T-helper 1 cell treated with Interleukin-12 subunit alpha and Interleukin-12 subunit beta and Interleukin-4 antibody, amounts not matched to agents 30 μg/mL and 1 μg/mL, for 36 hours (primary cell): Measurements from ENCODE around the gene MIER2.

ENCODE experiments used
- H3K27ac Mint-ChIP-seq: one replicate; pipeline ENCODE4 v1.8.0; 2021; ENCODE audit warnings: mild to moderate bottlenecking, mixed read lengths
- H3K27me3 Mint-ChIP-seq: one replicate; pipeline ENCODE4 v1.8.0; 2021; ENCODE audit warnings: low read depth, mixed read lengths
- H3K36me3 Mint-ChIP-seq: one replicate; pipeline ENCODE4 v1.8.0; 2021; ENCODE audit warnings: low read depth, mixed read lengths
- H3K4me1 Mint-ChIP-seq: one replicate; pipeline ENCODE4 v1.8.0; 2021; ENCODE audit warnings: low read depth, mixed read lengths
- H3K4me3 Mint-ChIP-seq: one replicate; pipeline ENCODE4 v1.8.0; 2021; ENCODE audit warnings: mild to moderate bottlenecking, moderate library complexity, mixed read lengths
- H3K9me3 Mint-ChIP-seq: one replicate; pipeline ENCODE4 v1.8.0; 2021; ENCODE audit warnings: mixed read lengths

MIER2 gene

DNA sequence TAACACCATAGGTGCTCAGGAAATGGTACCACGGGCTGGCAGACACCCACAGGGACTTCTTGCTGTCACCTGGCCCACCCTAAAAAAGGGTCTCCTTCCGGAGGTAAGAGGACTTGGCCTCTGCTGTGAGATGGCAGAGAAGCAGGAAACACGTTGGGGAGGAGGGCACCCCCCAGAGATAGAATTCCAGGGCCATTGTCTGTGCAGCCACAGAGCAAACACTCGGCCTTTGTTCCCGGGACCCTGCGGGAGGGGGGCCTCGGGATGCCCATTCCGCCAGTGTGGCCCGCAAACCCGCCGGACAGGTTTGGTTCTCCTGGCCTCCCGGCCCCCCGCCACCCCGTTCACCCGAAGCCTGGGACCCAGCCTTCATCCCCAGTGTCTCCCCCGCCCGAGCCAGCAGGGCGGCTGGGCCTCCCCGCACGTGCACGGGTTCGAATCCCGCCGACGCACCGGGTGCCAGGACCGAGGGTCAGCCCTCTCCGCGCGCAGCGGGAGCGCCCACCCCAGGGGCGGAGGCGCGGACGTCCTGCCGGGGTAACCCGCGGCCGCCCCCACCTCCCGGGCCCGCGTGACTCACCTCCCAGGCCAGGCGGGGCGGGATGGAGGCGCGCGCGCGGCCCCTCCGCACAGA, 54.1 kb downstream of the MIER2 start:
- H3K27ac Mint-ChIP-seq = no peak overlapping the region
- H3K4me1 Mint-ChIP-seq = no peaks in the 10 kb centered on the region
- peaks cover 49% of the 10 kb centered on the region for H3K27me3 Mint-ChIP-seq
- H3K4me3 Mint-ChIP-seq = no peak overlapping the region
- no peaks in the 10 kb centered on the region for H3K36me3 Mint-ChIP-seq
- H3K9me3 Mint-ChIP-seq = no peaks in the 10 kb centered on the region

DNA sequence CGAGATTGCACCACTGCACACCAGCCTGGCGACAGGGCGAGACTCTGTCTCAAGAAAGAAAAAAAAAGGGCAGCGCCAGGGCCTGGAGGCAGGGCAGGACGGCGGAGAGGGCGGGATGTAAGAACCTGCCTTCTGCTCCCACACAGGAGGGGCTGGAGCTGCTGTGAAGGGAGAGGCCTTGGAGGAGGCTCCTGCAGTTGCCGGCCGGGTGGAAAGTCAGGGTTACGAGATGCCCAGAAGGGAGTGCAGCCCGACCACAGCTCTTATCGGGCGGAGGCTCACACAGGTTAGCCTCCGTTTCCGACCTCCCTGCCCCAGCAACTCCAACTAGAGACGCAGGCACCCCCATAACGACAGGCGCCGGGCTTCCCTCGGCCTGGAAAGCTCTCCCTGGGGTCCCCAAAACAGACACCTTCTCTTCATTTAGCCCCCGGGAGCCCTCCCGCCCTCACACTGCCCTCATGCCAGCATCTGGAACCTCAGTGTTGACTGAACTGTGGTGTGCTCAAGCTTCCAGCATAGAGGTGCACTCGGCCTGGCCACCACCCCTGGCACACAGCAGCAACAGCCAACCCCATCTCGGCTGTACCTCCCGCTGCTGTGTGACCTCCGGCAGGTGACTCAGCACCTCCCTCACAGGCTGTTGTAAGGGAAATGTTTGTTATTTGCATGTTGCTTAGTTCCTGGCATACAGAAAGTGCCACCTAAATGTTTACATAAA, 54.8 kb downstream of the MIER2 start:
- Mint-ChIP-seq H3K27ac (no peak overlapping the region), H3K36me3 (no peaks in the 10 kb centered on the region), H3K4me1 (no peaks in the 10 kb centered on the region), H3K9me3 (no peaks in the 10 kb centered on the region), H3K27me3 (peaks cover 45% of the 10 kb centered on the region), H3K4me3 (no peak overlapping the region)

DNA sequence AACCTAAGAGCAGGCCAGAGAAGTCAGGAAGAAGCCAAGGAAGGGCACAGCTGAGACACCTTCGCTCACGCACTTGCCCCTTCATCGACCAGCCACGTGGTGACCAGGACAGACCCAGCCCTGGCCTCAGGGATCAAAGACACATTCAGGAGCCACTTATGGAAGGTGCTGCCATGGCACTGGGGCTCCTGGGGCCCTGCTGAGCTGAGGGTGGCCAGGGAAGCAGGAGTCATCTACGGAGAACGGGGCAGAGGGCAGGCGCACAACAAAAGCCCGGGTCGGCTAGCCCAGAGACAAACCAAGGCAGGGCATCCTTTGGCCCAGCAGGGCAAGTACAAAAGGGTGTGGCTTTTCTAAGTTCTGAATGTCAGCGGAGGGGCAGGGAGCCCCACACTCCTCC, 55.7 kb downstream of the MIER2 start:
- Mint-ChIP-seq H3K36me3 (no peaks in the 10 kb centered on the region), H3K4me1 (no peaks in the 10 kb centered on the region), H3K9me3 (no peaks in the 10 kb centered on the region), H3K27me3 (peaks cover 36% of the 10 kb centered on the region), H3K4me3 (no peak overlapping the region), H3K27ac (no peak overlapping the region)

DNA sequence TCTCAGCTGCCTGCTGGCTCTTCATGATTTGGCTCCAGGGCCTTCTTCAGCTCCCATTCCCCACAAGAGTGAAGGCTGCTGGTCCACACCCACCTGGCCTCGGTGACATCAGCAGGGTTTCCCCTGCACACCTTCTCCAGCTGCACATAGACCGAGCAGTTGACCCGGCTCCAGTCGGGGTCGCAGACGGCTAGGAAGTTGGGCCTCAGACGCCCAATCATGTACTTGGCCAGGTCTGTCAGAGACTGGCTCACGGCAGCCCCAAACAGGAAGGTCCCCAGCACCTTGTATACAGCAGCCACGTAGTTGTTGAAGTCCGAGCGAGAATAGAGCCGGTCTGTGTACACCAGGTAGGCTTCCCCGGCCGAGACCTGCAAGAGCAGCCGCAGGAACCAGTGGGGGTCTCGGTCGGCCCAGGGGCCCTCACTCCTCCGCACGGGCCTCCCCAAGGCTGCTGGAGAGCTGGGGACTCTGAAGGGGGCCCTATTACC, 57.2 kb downstream of the MIER2 start:
- Mint-ChIP-seq H3K4me3 (no peak overlapping the region), H3K4me1 (no peaks in the 10 kb centered on the region), H3K36me3 (no peaks in the 10 kb centered on the region), H3K27me3 (peaks cover 21% of the 10 kb centered on the region), H3K9me3 (no peaks in the 10 kb centered on the region), H3K27ac (no peak overlapping the region)

DNA sequence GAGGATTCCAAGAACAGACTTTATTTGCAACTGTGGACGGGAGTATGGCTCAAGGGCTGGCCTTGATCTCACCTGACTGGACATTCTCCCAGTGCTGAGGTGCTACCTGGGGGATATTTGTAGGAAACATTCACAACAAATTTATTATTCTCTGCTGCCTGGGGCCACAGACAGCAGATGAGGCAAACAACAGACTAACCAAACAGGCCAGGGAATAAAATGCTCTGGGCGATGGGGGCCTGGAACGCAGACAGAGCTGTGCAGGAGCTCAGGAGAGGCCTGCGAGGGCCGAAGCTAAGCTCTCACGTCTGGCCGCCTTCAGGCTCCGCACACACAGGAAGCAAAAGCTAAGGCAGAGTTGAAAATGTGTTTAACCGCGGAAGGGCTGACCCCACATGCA, 61.2 kb downstream of the MIER2 start:
- Mint-ChIP-seq H3K4me1 (no peaks in the 10 kb centered on the region), H3K4me3 (no peak overlapping the region), H3K9me3 (no peaks in the 10 kb centered on the region), H3K36me3 (no peaks in the 10 kb centered on the region), H3K27ac (no peak overlapping the region), H3K27me3 (peaks cover 3% of the 10 kb centered on the region)

GRCh38 chr19:282501-282900, 62.1 kb downstream of the MIER2 start:
- no peaks in the 10 kb centered on the region for H3K9me3 Mint-ChIP-seq
- H3K4me1 Mint-ChIP-seq = no peaks in the 10 kb centered on the region
- H3K27me3 Mint-ChIP-seq = peaks cover 2% of the 10 kb centered on the region
- H3K36me3 Mint-ChIP-seq = no peaks in the 10 kb centered on the region
- H3K27ac Mint-ChIP-seq = no peak overlapping the region
- no peak overlapping the region for H3K4me3 Mint-ChIP-seq

DNA sequence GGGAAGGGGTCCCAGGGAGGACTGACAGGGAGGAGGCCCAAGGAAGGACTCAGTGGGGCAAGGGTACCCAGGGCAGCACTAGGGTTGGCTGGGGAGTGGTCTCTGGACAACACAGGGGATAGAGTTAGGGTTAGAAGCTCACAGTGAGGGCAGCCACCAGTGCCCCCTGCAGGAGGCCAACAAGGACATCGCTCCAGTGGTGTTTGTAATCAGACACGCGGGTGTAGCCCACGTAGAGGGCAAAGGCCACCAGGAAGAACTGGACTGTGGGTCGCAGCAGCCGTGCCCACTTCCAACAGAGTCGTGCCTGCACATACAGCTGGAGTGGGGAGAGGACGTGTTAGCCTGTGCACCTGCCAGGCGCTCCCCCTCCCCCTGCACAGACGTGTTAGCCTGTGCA, 62.6 kb downstream of the MIER2 start:
- Mint-ChIP-seq H3K4me3 (no peak overlapping the region), H3K4me1 (no peaks in the 10 kb centered on the region), H3K27ac (no peak overlapping the region), H3K27me3 (peaks cover 7% of the 10 kb centered on the region), H3K9me3 (no peaks in the 10 kb centered on the region), H3K36me3 (no peaks in the 10 kb centered on the region)

- no peaks in the 10 kb centered on the region for H3K36me3 Mint-ChIP-seq
- H3K4me1 Mint-ChIP-seq = no peaks in the 10 kb centered on the region
- H3K4me3 Mint-ChIP-seq = no peak overlapping the region
- H3K9me3 Mint-ChIP-seq = no peaks in the 10 kb centered on the region
- H3K27me3 Mint-ChIP-seq = peaks cover 7% of the 10 kb centered on the region
- no peak overlapping the region for H3K27ac Mint-ChIP-seq
These were observed 63.3 kb downstream of the MIER2 start for GRCh38 chr19:281156-281853.

- H3K27ac Mint-ChIP-seq = no peak overlapping the region
- peaks cover 10% of the 10 kb centered on the region for H3K27me3 Mint-ChIP-seq
- H3K36me3 Mint-ChIP-seq = no peaks in the 10 kb centered on the region
- H3K4me3 Mint-ChIP-seq = no peak overlapping the region
- no peaks in the 10 kb centered on the region for H3K9me3 Mint-ChIP-seq
- H3K4me1 Mint-ChIP-seq = no peaks in the 10 kb centered on the region
These were observed 64.0 kb downstream of the MIER2 start for GRCh38 chr19:280541-281009.

- no peak overlapping the region for H3K27ac Mint-ChIP-seq
- no peaks in the 10 kb centered on the region for H3K9me3 Mint-ChIP-seq
- H3K4me1 Mint-ChIP-seq = no peaks in the 10 kb centered on the region
- no peak overlapping the region for H3K4me3 Mint-ChIP-seq
- H3K27me3 Mint-ChIP-seq = peaks cover 10% of the 10 kb centered on the region
- H3K36me3 Mint-ChIP-seq = no peaks in the 10 kb centered on the region
These were observed 64.9 kb downstream of the MIER2 start for GRCh38 chr19:279656-280055.

- peaks cover 10% of the 10 kb centered on the region for H3K27me3 Mint-ChIP-seq
These were observed 65.4 kb downstream of the MIER2 start for GRCh38 chr19:279231-279630.

GRCh38 chr19:277581-278165, 66.9 kb downstream of the MIER2 start:
- Mint-ChIP-seq H3K4me1 (no peaks in the 10 kb centered on the region), H3K27me3 (peaks cover 10% of the 10 kb centered on the region), H3K9me3 (no peaks in the 10 kb centered on the region), H3K4me3 (no peak overlapping the region), H3K27ac (no peak overlapping the region), H3K36me3 (no peaks in the 10 kb centered on the region)

More at GRCh38 chr19:279231-279630, 65.4 kb downstream of the MIER2 start:
- no peak overlapping the region for H3K27ac Mint-ChIP-seq
- no peaks in the 10 kb centered on the region for H3K9me3 Mint-ChIP-seq
- no peak overlapping the region for H3K4me3 Mint-ChIP-seq
- no peaks in the 10 kb centered on the region for H3K4me1 Mint-ChIP-seq
- H3K36me3 Mint-ChIP-seq = no peaks in the 10 kb centered on the region

DNA sequence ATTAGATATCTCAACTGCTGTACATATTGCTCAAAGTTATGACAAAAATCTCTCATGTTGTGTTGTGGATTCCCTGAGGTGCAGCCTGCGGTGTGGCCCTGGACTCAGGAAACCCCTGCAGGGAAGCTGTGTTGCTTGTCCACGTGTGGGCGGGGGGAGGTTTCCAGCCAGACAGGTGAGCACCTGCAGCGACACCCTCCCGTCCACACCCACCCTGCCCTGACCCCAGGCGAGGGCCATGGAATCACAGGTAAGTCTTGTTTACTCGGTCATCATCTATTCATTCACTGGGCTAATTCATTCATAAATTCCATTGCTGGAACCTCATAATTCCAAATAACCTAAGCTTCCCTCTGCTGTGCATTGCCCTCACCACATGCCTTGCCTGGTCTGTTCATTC, 67.5 kb downstream of the MIER2 start:
- H3K9me3 Mint-ChIP-seq = no peaks in the 10 kb centered on the region
- no peak overlapping the region for H3K4me3 Mint-ChIP-seq
- peaks cover 12% of the 10 kb centered on the region for H3K27me3 Mint-ChIP-seq
- H3K4me1 Mint-ChIP-seq = no peaks in the 10 kb centered on the region
- H3K36me3 Mint-ChIP-seq = no peaks in the 10 kb centered on the region
- H3K27ac Mint-ChIP-seq = no peak overlapping the region

DNA sequence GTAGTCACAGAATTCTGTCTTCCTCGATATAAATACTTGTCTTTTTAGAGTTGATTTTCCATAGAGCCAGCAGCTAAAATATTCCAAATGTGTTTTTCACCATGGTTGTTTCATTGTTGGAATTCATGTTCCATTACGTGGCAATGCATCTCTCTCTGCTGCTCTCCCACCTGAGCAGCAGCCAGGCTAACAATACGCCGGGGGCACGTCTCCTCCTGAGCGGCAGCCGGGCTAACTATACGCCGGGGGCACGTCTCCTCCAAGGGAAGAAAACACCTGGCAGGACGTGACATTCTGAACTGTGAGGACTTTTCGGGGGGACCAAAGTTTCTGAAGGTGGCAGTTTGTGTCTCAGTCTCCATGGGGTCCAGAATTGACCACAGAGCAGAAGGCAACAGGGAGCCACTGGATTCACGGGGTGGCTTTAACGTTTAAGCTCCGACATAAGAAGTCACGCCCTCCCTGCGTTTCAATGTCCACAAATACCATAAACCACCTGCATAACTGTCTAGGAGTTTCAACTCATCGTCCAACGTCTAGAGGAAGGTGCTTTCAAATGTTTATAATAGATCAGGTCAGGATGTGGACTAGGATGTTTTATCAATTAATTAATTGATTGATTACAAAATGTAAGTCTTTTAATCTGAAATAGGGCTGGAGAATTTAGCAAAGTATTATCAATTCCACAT, 68.5 kb downstream of the MIER2 start:
- H3K27ac Mint-ChIP-seq = no peak overlapping the region
- H3K4me3 Mint-ChIP-seq = no peak overlapping the region
- H3K4me1 Mint-ChIP-seq = no peaks in the 10 kb centered on the region
- H3K36me3 Mint-ChIP-seq = no peaks in the 10 kb centered on the region
- H3K9me3 Mint-ChIP-seq = no peaks in the 10 kb centered on the region
- peaks cover 15% of the 10 kb centered on the region for H3K27me3 Mint-ChIP-seq
